ENCODE results near the gene BRD8. TPM values are rescaled to one million over a fixed set of nuclear protein-coding genes. Genes with fewer than 3 reads are reported as not detected.

BRD8 gene
- total and polyA plus RNA-seq, 9 of the 15 experiments (the other 6 are each of a cell fraction or from before 2014, with no cell fraction given), result 54.6 to 163 (median 87.0) TPM

DNA sequence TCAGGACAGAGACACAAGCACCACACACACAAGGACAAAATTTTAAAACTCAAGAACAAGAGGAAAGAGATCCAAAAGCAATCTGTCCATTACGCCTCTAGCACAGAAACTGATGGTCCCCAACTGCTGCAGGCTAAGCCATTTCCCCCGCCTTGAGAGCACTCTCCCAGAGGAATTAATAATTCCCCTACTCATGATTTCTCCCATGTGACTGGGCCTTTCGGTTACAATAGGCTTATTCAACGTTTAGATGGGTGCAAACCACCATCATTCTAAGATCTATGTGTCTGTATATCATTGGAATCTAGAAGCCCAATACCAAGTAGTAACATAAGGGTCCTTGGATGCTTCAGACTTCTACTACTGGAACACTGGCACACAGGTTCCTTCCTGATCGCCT, 18.8 kb downstream of the BRD8 start:
- H3K9me1 ChIP-seq (ENCODE audit: control insufficient read depth, insufficient read depth, low read length), result no peaks in the 10 kb centered on the region
- H4K20me1 ChIP-seq (replicated peaks; ENCODE audit: control insufficient read depth, insufficient read depth, low read length), result peaks cover 4% of the 10 kb centered on the region
- H3K36me3 ChIP-seq (ENCODE audit: control insufficient read depth, insufficient read depth, low read length), result peaks cover 81% of the 10 kb centered on the region
- 88% methylated on average over 5 of the region's 5 CpGs for WGBS (ENCODE audit: insufficient coverage, low coverage, missing lambda C conversion rate)
- H3K27me3 ChIP-seq (ENCODE audit: control insufficient read depth in 2 of 2, insufficient read depth in 2 of 2, low read length in 2 of 2), result no peaks in the 10 kb centered on the region
- no peaks in the 10 kb centered on the region for H3K79me2 ChIP-seq (ENCODE audit: control insufficient read depth, insufficient read depth, low read length)
- H3K4me2 ChIP-seq (ENCODE audit: insufficient read depth, low read length), result no peak overlapping the region
- H3K4me1 ChIP-seq (replicated peaks in 1 of 2; ENCODE audit: control insufficient read depth in 2 of 2, insufficient read depth in 2 of 2, low read length in 2 of 2), result no peaks in the 10 kb centered on the region
- intact Hi-C loops (cut with micrococcal nuclease), result no loop called here
- no TSS peak for BruUV-seq (replicated peaks)
- H2AFZ ChIP-seq (ENCODE audit: low read depth, low read length), result no peak overlapping the region
- no peaks in the 10 kb centered on the region for H3K9me3 ChIP-seq (replicated peaks; ENCODE audit: control insufficient read depth, insufficient read depth, low read depth, low read length)
- ATAC-seq (no peak), DNase-seq (ENCODE audit: extremely low read depth in 1 of 4, low spot score in 3 of 4) (no peak), FAIRE-seq (no peak)
- ChIA-PET POLR2A (interaction anchor here (1.6 to 2.4 kb wide), 2 partner anchors 10 to 11 kb away, joined by 8 read pairs; no protein-coding TSS in a partner anchor), CTCF (ENCODE audit: low intra/inter-chr PET ratio) (no interaction called here)
- in situ Hi-C loops (cut with MboI), result no loop called here
- H3K9ac ChIP-seq (ENCODE audit: insufficient read depth in 1 of 2, low read depth in 2 of 2, low read length in 2 of 2), result no peak overlapping the region
- TF ChIP-seq SLC30A9 (CRISPR knock-in tag; IDR thresholded peaks at IDR 0.05), result no peak
- TF ChIP-seq GATAD2B (IDR thresholded peaks at IDR 0.05; ENCODE audit: borderline replicate concordance), result no peak
- TF ChIP-seq PCBP2 (IDR thresholded peaks at IDR 0.05; ENCODE audit: low read depth, low read length, poor library complexity, severe bottlenecking), result no peak
- no peak for TF ChIP-seq ZSCAN32 (CRISPR knock-in tag; IDR thresholded peaks at IDR 0.05)
- TF ChIP-seq, protein P1, sequence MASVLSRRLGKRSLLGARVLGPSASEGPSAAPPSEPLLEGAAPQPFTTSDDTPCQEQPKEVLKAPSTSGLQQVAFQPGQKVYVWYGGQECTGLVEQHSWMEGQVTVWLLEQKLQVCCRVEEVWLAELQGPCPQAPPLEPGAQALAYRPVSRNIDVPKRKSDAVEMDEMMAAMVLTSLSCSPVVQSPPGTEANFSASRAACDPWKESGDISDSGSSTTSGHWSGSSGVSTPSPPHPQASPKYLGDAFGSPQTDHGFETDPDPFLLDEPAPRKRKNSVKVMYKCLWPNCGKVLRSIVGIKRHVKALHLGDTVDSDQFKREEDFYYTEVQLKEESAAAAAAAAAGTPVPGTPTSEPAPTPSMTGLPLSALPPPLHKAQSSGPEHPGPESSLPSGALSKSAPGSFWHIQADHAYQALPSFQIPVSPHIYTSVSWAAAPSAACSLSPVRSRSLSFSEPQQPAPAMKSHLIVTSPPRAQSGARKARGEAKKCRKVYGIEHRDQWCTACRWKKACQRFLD (CRISPR knock-in tag; IDR thresholded peaks at IDR 0.05), result no peak
- TF ChIP-seq SIRT6 (IDR thresholded peaks at IDR 0.05; ENCODE audit: low read depth, low read length), result no peak
- no peak for TF ChIP-seq CC2D1A (IDR thresholded peaks at IDR 0.05)
- TF ChIP-seq ZNF134 (CRISPR knock-in tag; conservative IDR thresholded peaks at IDR 0.05), result no peak
- no peak for TF ChIP-seq ZNF217 (CRISPR knock-in tag; IDR thresholded peaks at IDR 0.05)
- TF ChIP-seq, protein P2, sequence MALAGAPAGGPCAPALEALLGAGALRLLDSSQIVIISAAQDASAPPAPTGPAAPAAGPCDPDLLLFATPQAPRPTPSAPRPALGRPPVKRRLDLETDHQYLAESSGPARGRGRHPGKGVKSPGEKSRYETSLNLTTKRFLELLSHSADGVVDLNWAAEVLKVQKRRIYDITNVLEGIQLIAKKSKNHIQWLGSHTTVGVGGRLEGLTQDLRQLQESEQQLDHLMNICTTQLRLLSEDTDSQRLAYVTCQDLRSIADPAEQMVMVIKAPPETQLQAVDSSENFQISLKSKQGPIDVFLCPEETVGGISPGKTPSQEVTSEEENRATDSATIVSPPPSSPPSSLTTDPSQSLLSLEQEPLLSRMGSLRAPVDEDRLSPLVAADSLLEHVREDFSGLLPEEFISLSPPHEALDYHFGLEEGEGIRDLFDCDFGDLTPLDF (CRISPR knock-in tag; IDR thresholded peaks at IDR 0.05), result no peak
- no peak overlapping the region for H3K27ac ChIP-seq (ENCODE audit: extremely low read depth, low read depth, low read length)
- H3K4me3 ChIP-seq, result no peak overlapping the region

Data from K562 (cell line).